IPS DF 6.9 (cell line): ENCODE data around the gene DLGAP3.

Experiments used
- DNase-seq: peaks from one replicate; pipeline ENCODE4 v3.0.0-alpha.2; 2013; ENCODE audit warnings: low read depth, low spot score
- H3K27ac ChIP-seq: one replicate; pipeline ENCODE4 v1.5.1; 2013; ENCODE audit warnings: low read length, control low read depth
- H3K27me3 ChIP-seq: 2 replicates; pipeline ENCODE4 v1.6.1; 2013; ENCODE audit warnings: mild to moderate bottlenecking, low read length; ENCODE audit not compliant: control insufficient read depth, insufficient read depth
- H3K36me3 ChIP-seq: 2 replicates; pipeline ENCODE4 v1.6.1; 2013; ENCODE audit warnings: low read length; ENCODE audit not compliant: control insufficient read depth, insufficient read depth
- H3K4me1 ChIP-seq: 2 replicates; pipeline ENCODE4 v1.6.1; 2013; ENCODE audit warnings: low read length; ENCODE audit not compliant: control insufficient read depth, insufficient read depth
- H3K4me3 ChIP-seq: 2 replicates; pipeline ENCODE4 v1.5.1; 2013; ENCODE audit warnings: mild to moderate bottlenecking, low read length
- H3K9me3 ChIP-seq: 2 replicates; pipeline ENCODE4 v1.6.1; 2013; ENCODE audit warnings: low read length, inconsistent platforms; ENCODE audit not compliant: control insufficient read depth, insufficient read depth
- WGBS: extraction: QIAGEN DNeasy Blood & Tissue Kit; methylation state at CpG from one replicate; pipeline ENCODE4 v1.1.7; 2013; ENCODE audit warnings: mixed read lengths, missing lambda C conversion rate; ENCODE audit not compliant: insufficient read length, insufficient coverage; 5-methylcytosine and 5-hydroxymethylcytosine counted together

DLGAP3 gene

DNA sequence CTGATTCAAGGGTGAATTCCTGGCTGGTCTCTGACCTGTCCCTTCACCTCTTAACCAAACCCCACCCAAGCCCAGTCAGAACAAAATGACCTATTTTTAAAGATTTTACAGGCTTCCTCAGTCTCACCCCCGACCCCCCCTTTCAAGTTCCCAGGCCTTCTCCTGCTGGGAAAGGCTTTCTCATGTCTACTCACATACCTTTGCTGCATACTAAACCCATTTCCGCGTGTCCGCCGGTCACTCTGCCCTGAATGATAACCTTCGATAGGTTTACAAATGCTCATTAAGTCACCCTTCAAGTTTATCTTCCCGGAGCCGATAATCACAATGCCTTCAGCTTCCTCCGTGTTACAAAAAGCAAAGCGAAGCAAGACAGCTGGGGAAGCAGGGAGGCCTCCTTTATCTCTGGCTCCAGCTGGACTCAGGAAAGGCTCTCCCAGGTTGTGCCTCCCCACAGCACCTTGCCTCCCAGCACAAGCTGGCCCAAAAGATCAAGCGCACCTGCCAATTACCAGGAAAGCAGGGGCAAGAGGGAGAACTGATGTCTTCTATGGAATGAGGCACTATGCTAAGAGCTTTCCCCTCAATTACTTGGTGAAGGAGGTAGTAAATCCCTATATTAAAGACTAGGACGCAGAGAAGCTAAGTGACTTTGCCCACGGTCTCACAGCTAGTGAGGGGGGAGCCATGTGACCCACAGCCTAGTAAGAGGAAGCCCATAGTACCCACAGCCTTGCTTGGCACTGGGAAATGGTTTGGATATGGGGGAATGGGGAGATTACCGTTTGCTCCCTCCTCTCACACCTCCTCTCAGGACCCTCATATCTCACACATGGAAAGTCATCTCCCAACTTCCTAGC lies 85.8 kb downstream of the DLGAP3 start:
- Histone ChIP-seq H3K9me3 (no peaks in the 10 kb centered on the region), H3K36me3 (no peaks in the 10 kb centered on the region), H3K27ac (no peak overlapping the region), H3K4me3 (no peak overlapping the region), H3K27me3 (no peaks in the 10 kb centered on the region), H3K4me1 (peaks cover 12% of the 10 kb centered on the region)
- no CpG with 5 or more reads among the region's 14 CpGs for WGBS
- no peak for DNase-seq

DNA sequence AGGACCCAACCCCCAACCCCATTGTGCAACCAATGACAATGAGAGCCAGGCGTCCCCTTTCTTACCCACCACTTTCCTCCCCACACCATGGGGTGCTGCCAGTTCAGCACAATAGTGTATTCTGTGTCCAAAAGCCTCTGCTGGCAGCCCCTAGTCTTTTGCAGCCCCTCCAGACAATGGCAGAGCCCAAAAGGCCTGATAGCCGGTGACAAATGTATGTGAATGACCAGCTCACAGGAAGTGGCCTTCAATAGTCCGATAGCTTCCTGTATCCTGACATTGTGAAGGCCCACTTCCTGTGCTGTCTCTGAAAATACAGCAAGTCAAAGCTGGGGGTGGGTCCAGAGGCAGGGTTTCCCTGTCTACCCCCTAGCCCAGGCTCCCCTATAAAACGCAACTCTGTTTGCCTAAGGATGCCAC lies 86.5 kb downstream of the DLGAP3 start:
- Histone ChIP-seq H3K4me3 (no peak overlapping the region), H3K9me3 (no peaks in the 10 kb centered on the region), H3K27me3 (no peaks in the 10 kb centered on the region), H3K36me3 (no peaks in the 10 kb centered on the region), H3K4me1 (peaks cover 10% of the 10 kb centered on the region), H3K27ac (no peak overlapping the region)
- no peak for DNase-seq
- no CpG with 5 or more reads among the region's 4 CpGs for WGBS

DNA sequence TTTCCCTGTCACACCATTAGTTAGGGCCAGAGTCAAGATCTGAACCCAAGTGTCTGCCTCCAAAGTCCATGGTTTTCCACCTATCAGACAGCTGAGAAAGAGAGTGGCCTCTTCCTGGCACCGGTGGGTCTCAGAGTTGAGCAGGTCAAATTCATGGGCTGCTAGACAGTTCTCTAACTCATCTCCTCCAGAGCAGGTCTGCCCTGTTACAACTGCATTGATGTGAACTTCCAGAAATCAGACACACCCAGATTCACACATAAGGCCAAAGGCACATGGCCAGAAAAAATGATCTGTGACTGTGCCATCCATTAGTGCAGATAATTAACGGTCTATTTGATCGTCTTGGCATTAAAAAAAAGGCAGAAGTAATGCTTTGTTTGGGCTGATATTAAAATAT lies 87.4 kb downstream of the DLGAP3 start:
- Histone ChIP-seq H3K4me3 (no peak overlapping the region), H3K27ac (no peak overlapping the region), H3K4me1 (peaks cover 10% of the 10 kb centered on the region), H3K9me3 (no peaks in the 10 kb centered on the region), H3K27me3 (no peaks in the 10 kb centered on the region), H3K36me3 (no peaks in the 10 kb centered on the region)
- WGBS: no CpG with 5 or more reads among the region's 3 CpGs
- no peak for DNase-seq

DNA sequence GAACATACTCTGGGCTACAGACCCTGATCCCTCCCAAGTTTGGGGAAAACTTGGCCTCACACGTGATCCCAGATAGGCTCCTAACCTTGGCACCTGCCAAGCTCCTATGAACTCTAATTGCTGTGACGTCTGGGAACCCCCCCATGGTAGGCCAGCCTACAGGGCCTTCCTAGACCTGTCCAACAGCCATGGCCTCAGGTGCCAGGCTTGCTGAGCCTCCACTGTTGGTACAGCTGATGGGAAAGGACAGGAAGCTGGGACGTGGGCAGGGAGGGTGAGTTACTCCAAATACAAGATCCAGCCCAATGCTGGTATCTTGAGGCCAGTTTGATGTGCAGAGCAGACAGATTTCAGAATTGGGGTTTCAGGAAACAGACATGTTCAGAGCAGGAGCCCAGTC lies 89.0 kb downstream of the DLGAP3 start:
- Histone ChIP-seq H3K36me3 (no peaks in the 10 kb centered on the region), H3K9me3 (no peaks in the 10 kb centered on the region), H3K27ac (no peak overlapping the region), H3K27me3 (no peaks in the 10 kb centered on the region), H3K4me1 (peaks cover 10% of the 10 kb centered on the region), H3K4me3 (no peak overlapping the region)
- WGBS: no CpG with 5 or more reads among the region's 3 CpGs
- no peak for DNase-seq

DNA sequence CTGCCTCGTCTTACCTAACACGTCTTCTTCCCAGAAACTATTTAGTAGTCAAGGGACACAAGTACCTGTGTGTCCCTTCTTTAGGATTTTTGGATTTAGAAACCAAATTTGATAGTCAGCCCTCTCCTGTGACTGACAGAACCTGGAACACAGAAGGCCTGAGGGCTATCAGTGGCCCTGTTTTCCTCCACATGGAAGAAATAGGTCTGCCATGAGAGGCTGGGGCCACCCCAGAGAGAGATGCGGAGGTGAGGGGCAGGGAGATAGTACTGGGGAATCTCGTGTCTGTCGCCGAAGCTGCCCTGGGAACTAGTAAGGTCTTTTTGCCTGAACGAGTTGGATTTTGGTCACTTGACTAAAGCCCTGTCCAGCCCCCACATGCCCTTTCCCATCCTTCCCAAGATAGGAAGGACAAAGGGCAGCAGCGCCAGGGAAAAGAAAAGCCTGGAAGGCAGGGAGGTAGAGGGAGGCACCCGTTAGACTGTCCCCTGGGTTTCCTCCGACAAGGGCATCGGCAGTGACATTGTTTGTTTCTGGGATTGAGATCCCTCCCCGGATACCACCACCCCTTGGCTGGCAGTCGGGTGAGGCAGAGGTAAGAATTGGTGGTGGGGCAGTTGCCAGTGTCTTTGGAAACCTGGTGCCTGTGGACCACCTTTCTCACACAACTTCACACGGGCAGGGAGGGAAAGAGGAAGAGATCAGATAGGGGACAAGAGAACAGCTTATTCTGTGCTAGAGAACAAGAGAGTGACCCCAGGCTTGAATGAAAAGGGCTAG lies 89.7 kb downstream of the DLGAP3 start:
- Histone ChIP-seq H3K36me3 (no peaks in the 10 kb centered on the region), H3K4me1 (peaks cover 10% of the 10 kb centered on the region), H3K27me3 (no peaks in the 10 kb centered on the region), H3K4me3 (no peak overlapping the region), H3K9me3 (no peaks in the 10 kb centered on the region), H3K27ac (no peak overlapping the region)
- WGBS: no CpG with 5 or more reads among the region's 14 CpGs
- no peak for DNase-seq

DNA sequence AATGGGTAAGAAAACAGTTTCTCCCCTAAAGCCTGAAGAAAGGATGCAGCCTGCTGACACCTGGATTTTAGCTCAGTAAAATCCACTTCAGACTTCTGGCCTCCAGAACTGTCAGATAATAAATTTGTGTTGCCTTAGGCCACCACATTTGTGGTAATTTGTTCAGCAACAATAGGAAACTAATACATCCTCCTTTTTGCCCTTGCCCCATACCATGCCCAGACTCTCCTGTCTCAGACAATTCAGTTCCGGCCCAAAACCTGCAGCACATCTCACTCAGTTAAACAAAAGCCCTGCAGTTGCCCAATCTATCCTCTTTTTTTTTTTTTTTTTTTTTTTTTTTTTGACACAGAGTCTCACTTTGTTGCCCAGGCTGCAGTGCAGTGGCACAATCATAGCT lies 95.7 kb downstream of the DLGAP3 start:
- Histone ChIP-seq H3K4me3 (no peak overlapping the region), H3K4me1 (no peaks in the 10 kb centered on the region), H3K9me3 (no peaks in the 10 kb centered on the region), H3K27ac (no peak overlapping the region), H3K36me3 (no peaks in the 10 kb centered on the region), H3K27me3 (no peaks in the 10 kb centered on the region)
- no CpG with 5 or more reads among the region's 1 CpG for WGBS
- no peak for DNase-seq

DNA sequence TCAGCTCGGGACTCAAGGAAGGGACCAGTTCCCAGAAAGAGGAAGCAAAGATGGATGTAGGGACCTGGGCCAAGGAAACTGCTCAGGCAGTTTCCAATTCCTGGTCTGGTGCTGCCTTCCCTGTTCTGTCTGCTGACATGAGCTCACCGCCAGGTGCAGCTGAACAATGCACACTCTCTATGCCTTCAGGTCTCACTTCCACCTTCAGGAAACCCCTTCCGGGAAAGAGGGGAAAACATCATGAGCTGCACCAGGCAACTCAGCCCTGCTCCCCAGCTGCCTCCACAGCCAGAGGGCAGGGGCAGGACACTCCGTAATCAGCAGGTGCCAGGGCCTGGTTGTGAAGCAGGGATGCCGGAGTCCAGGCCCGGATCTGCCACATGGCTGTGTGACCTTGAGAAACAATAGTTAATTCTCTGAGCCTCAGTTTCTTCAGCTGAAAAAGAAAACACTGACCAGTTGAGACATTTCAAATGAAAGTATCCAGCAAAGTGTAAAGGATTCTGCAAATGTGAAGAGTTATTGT lies 97.7 kb downstream of the DLGAP3 start:
- no CpG with 5 or more reads among the region's 6 CpGs for WGBS
- H3K27me3 ChIP-seq: no peaks in the 10 kb centered on the region
- H3K36me3 ChIP-seq: no peaks in the 10 kb centered on the region
- H3K27ac ChIP-seq: no peak overlapping the region
- H3K4me3 ChIP-seq: no peak overlapping the region
- H3K9me3 ChIP-seq: no peaks in the 10 kb centered on the region
- no peaks in the 10 kb centered on the region for H3K4me1 ChIP-seq
- no peak for DNase-seq

DNA sequence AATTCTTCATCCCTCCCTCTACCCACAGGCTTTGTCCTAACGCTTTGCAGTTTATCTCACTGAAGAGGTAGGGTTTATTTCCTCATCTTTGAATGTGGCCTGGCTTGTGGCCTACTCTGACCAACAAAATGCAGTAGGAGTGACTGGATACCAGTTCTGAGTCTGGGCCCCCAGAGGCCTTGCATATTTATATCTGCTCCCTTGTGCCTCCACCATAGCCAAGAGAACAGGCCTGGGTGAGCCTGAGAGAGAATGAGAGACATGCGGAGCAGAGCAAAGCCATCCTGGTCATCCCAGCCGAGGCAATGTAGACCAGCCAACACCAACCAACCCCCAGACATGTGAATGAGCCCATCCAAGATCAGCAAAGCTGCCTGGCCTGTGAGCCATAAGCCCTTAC lies 100.2 kb downstream of the DLGAP3 start:
- Histone ChIP-seq H3K27me3 (no peaks in the 10 kb centered on the region), H3K36me3 (no peaks in the 10 kb centered on the region), H3K4me3 (no peak overlapping the region), H3K9me3 (no peaks in the 10 kb centered on the region), H3K4me1 (no peaks in the 10 kb centered on the region), H3K27ac (no peak overlapping the region)
- no peak for DNase-seq
- WGBS: no CpG with 5 or more reads among the region's 3 CpGs

DNA sequence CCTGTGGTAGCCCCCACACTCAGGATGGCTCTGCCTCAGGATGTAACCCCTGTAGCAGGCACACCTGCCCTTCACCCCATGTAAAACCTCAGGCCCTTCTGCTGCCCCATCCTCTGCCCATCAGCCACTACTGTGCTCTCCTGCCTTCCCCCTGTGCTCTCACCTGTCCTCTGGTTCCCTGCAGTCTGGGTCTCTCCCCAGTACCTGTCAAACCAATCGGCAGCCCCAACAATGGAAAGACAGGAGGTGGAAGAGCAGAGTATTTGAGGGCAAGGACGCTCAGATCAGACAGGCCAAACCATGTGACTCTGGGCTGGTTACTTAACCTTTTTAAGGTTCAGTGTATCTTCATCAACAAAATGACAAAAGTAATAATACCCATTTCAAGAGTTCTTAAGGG lies 100.8 kb downstream of the DLGAP3 start:
- no CpG with 5 or more reads among the region's 2 CpGs for WGBS
- Histone ChIP-seq H3K4me3 (no peak overlapping the region), H3K9me3 (no peaks in the 10 kb centered on the region), H3K4me1 (no peaks in the 10 kb centered on the region), H3K36me3 (no peaks in the 10 kb centered on the region), H3K27me3 (no peaks in the 10 kb centered on the region), H3K27ac (no peak overlapping the region)
- no peak for DNase-seq

DNA sequence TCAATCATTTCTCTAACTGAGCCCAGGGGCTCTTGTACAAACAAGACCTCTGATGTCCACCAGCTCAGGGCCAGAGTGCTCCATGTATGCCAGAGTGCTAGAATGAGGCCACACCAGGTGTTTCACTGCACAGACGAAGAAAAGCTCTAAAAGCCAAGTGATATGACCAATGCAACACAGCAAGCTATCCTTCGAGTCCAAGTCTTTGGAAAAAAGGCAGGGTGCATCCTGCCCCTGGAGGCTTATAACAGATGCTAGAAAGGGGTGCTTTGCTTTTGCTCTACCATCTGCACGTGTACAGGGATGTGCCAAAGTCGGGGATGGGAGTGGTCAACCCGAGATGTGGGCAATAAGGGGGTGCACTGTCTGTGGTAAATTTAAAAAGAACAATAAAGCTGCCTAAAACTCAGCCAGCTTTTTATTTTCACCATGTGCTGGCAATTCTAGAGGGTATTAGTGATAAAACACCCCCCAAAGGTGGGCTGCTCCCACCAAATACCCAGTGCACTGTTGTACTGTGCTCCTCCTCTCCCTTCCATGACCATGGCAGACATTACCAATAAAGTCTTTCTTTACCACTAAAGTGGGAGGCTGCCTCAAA lies 102.0 kb downstream of the DLGAP3 start:
- H3K36me3 ChIP-seq: no peaks in the 10 kb centered on the region
- H3K4me3 ChIP-seq: no peak overlapping the region
- no peaks in the 10 kb centered on the region for H3K9me3 ChIP-seq
- no peaks in the 10 kb centered on the region for H3K4me1 ChIP-seq
- no peak overlapping the region for H3K27ac ChIP-seq
- DNase-seq: no peak
- no CpG with 5 or more reads among the region's 5 CpGs for WGBS
- no peaks in the 10 kb centered on the region for H3K27me3 ChIP-seq
